Umbilical cord (tissue), 2 donors: Measurements from ENCODE around the gene CREB1. TPM values are rescaled to one million over a fixed set of nuclear protein-coding genes. Genes with fewer than 3 reads are reported as not detected.
"Not testable (repeated sequence)": the region's sequence is repeated elsewhere in the genome, so short reads cannot be mapped to it uniquely, and the experiment has no call there.

Experiments used
- DNase-seq: peaks from one replicate; pipeline ENCODE4 v3.0.0-alpha.2; 2015; ENCODE audit warnings: low spot score
- total RNA-seq: library from RNA; depleted of rRNA; stranded (reverse); fragments of >200 nt; gene quantifications from one replicate; pipeline ENCODE4 v1.2.3, GENCODE V29; 2014; ENCODE audit warnings: low replicate concordance; ENCODE audit not compliant: insufficient read depth

Gene CREB1
- total RNA-seq, 1 donor from 2014 or later, result 69.6 TPM

- no peak for DNase-seq
Observed at GRCh38 chr2:207616185-207616584, 86.4 kb downstream of the CREB1 start.

DNA sequence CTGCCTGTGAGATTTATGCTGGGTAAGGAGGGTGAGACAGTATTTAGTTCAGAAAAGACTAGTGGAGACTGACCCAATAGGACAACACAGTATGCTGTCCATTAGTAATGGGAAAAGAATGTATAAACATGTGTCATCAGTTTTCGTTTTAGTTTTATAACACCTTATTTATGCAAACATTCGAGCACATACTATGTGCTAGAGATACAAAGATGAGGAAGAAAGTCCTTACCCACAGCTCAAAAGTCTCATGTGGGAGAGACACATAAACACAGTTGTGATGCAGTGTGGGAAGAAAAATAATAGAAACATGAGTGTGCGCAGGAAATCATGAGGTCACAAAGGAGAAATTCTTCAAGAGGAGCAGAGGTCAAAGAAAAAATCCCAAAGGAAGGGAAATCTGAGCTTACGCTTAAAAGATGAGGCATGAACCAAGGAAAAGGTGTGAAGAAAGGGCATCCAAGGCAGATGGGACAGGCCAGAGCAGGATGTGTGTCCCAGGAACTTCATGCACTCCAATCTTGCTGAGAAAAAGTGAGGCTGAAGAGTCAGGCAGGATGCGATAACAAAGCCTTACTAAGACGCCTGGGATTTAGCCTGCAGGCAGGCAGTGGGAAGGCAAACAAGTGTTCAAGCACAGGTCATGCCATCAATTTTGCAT, 87.4 kb downstream of the CREB1 start:
- peak; percentile 17 for DNase-seq

- no peak for DNase-seq
Observed at GRCh38 chr2:207619764-207620203, 90.0 kb downstream of the CREB1 start.

GRCh38 chr2:207621501-207622039, 91.8 kb downstream of the CREB1 start:
- DNase-seq, result no peak

- DNase-seq, result peak; percentile 78
Observed at GRCh38 chr2:207624185-207625013, 94.6 kb downstream of the CREB1 start.

GRCh38 chr2:207625014-207625907, 95.5 kb downstream of the CREB1 start, which contains the start of gene METTL21A:
Gene METTL21A, minus strand, starts transcription at chr2:207625394. Its CDS starts 1,019 bp downstream, at chr2:207624375.
- peak; percentile 93 for DNase-seq

DNA sequence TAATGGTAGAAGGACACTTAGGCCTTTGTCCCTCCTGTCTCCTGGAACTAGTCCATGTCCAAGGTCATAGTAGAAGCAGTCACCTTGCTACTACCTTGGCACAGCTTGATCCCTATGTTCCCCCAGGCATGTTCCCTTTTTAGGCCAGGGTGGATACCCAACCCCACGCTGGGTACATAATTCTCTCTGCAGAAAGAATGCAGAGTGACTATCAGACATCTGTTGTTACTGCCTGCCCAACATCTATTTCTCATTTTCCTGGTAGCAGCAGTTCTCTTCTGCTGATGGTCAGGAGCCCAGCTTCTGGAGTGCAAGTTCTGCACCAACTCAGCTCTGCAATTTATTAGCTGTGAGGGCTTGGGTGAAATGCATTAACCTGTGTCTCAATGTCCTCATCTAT, 99.8 kb downstream of the CREB1 start:
- DNase-seq, result no peak

DNA sequence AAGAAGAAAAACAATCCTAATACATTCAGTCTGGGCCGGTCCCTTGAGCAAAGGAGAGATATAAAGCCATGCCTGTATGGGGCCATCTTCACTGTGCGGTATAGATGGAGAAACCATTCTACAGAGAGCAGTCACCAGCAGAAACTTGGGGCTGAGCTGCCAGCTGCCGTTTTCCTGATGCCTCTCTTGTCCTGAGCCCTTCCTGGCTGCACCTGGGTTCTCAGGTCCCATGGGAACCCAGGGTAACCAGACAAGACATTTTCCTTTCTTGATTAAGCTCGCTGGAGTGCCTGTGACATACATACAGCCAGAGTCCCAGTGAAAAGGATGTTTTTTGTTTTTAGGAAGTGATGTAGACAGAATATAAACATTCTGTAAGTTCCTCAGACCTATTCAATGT, 100.7 kb downstream of the CREB1 start:
- no peak for DNase-seq

DNA sequence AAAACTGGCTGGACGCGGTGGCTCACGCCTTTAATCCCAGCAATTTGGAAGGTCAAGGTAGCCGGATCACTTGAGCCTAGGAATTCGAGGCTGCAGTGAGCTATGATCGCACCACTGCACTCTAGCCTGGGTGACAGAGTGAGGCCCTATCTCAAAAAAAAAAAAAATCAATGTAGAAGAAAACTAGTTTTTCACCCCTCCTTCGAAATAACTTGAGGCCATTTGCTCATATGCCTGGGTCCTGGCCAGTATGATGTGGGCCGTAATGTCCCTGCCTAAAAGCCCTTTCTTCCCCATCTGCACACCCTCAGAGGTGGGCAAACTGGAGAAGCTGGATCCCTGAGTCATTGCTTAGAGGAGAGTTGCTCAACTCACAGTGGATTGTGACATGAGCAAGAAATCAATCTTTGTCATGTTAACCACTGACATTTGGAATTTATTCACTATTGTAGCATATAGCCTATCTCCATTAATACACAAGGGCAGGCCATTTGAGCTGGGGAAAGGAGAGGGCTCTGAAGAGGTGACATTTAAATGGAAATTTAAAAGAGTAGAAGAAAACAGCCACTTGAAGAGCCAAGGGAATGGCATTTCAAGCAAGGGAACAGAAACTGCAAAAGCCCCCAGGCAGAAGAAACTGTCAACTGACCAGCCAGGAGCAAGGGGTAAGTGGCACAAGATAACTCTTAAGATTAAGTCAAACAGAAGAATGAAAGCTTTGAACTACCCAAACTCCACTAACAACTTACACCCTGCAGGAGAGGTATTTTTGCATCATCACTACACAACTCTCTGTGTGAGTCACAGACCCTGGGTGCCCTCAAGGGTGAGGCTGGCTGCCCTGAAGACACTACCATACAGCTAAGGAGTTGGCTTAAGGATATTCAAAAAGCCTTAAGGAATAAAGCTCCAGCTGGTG, 103.1 kb downstream of the CREB1 start:
- DNase-seq, result peak; percentile 11

DNA sequence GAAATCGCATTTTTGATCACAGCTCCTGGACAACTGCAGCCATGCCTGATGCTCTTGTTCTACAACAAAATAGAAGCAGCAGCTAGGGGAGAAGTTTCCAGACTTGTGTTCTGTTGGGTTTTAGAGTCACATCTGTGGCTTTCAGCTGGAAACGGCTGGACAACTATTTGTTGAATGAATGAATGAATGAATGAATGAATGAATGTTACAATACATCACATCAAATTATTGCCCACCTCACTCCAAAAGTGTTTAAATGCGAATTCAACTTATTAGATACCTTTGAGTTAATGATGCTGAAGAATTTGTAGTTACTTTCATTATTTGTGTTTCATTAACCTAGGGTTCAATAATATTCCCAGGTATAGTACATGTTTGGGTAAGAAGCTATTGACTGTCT, 103.9 kb downstream of the CREB1 start:
- no peak for DNase-seq

- DNase-seq, result peak; percentile 22
Observed at GRCh38 chr2:207635468-207636200, 105.9 kb downstream of the CREB1 start.

- DNase-seq, result not testable (repeated sequence)
Observed at GRCh38 chr2:207639288-207639687, 109.5 kb downstream of the CREB1 start.

GRCh38 chr2:207640160-207640559, 110.4 kb downstream of the CREB1 start:
- no peak for DNase-seq

- DNase-seq, result no peak
Observed at GRCh38 chr2:207640661-207641060, 110.9 kb downstream of the CREB1 start.

DNA sequence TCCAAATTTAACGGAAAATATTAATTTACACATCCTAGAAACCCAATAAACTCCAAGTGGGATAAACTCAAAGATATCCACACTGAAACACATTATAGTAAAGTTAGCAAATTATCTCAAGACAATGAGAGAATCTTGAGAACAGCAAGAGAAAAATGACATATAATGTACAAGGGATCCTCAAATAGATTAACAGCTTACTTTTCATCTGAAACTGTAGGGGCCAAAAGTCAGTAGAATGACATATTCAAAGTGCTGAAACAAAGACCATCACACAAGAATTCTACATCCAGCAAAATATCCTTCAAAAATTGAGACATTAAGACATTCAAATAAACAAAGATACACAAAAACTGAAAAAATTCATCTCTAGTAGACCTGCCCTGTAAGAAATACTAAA, 114.1 kb downstream of the CREB1 start:
- DNase-seq, result no peak

- not testable (repeated sequence) for DNase-seq
Observed at GRCh38 chr2:207646582-207646981, 116.8 kb downstream of the CREB1 start.
